NB4 (cell line): ENCODE results near the gene DNAH17.

Experiments
- CTCF ChIP-seq: IDR thresholded peaks from one replicate; pipeline ENCODE4 v1.5.1; 2012; ENCODE audit warnings: low read depth, low read length
- MYC ChIP-seq: IDR thresholded peaks from 2 replicates; pipeline ENCODE4 v1.6.1; 2011; ENCODE audit warnings: low read depth, low read length
- POLR2A ChIP-seq: IDR thresholded peaks from 2 replicates; pipeline ENCODE4 v1.6.1; 2011; ENCODE audit warnings: mild to moderate bottlenecking; ENCODE audit not compliant: insufficient read length; ENCODE audit errors: extremely low read depth

DNA sequence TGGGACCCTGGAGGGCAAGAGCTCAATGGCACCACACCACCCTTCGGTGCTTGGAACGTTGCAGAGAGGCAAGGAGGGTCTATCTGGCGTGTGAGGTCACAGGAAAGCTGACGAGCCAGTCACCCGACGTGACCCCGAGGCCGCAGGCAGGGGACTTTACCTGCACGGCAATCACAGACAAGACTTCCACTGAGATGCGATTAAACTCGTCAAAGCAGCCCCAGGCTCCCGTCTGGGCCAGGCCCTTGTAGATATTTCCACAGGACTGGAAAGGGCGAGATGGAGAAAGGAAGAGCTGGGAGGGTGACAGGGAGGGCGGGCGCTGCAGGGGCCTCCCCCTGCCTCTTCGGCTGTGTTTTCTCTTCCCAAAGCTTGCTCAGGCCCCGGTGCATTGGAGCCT is 78.3 kb downstream of the DNAH17 start:
- TF ChIP-seq CTCF: no peak
- no peak for TF ChIP-seq POLR2A
- no peak for TF ChIP-seq MYC
